HepG2 (cell line): ENCODE data around the gene KANSL1L. TPM values are rescaled to one million over a fixed set of nuclear protein-coding genes. Genes with fewer than 3 reads are reported as not detected.

Experiments used
- GMEB1 ChIP-seq: sonication (generic); formaldehyde crosslinking; IDR thresholded peaks from 2 replicates; pipeline ENCODE4 v1.5.1; 2020; ENCODE audit warnings: missing genetic modification reagents, mild to moderate bottlenecking, borderline replicate concordance
- HES4 ChIP-seq: sonication (generic); formaldehyde crosslinking; IDR thresholded peaks from 2 replicates; pipeline ENCODE4 v1.9.0; 2021; ENCODE audit warnings: mild to moderate bottlenecking, missing genetic modification reagents, borderline replicate concordance
- JARID2 ChIP-seq: sonication (generic); formaldehyde crosslinking; IDR thresholded peaks from 2 replicates; pipeline ENCODE4 v1.8.1; 2023; ENCODE audit warnings: missing genetic modification reagents, inconsistent platforms; ENCODE audit not compliant: insufficient replicate concordance
- KDM5B ChIP-seq: sonication (generic); formaldehyde crosslinking; IDR thresholded peaks from 2 replicates; pipeline ENCODE4 v1.4.0; 2020; ENCODE audit warnings: missing genetic modification reagents, mild to moderate bottlenecking, borderline replicate concordance
- MYNN ChIP-seq: sonication (generic); formaldehyde crosslinking; IDR thresholded peaks from 2 replicates; pipeline ENCODE4 v1.4.0; 2020; ENCODE audit warnings: mild to moderate bottlenecking, low read depth, missing genetic modification reagents
- NBN ChIP-seq: fragments of 450-650 bp; conservative IDR thresholded peaks from 2 replicates; pipeline ENCODE4 v1.6.1; 2017
- NCOA1 ChIP-seq: sonication (generic); formaldehyde crosslinking; IDR thresholded peaks from 2 replicates; pipeline ENCODE4 v1.9.0; 2021; ENCODE audit warnings: missing genetic modification reagents
- PHB2 ChIP-seq: fragments of 450-650 bp; IDR thresholded peaks from 2 replicates; pipeline ENCODE4 v1.6.1; 2018; ENCODE audit not compliant: partially characterized antibody
- RCOR2 ChIP-seq: IDR thresholded peaks from 2 replicates; pipeline ENCODE4 v1.6.1; 2016; ENCODE audit warnings: missing biosample characterization, missing genetic modification reagents
- SIN3A ChIP-seq: IDR thresholded peaks from 2 replicates; pipeline ENCODE4 v1.6.1; 2011; ENCODE audit warnings: low read depth, mild to moderate bottlenecking, control low read depth, low read length, borderline replicate concordance
- SRF ChIP-seq: IDR thresholded peaks from 2 replicates; pipeline ENCODE4 v1.6.1; 2011; ENCODE audit warnings: mild to moderate bottlenecking, low read depth, low read length, moderate library complexity
- ZBED4 ChIP-seq: sonication (generic); formaldehyde crosslinking; IDR thresholded peaks from 2 replicates; pipeline ENCODE4 v1.4.0; 2020; ENCODE audit warnings: missing genetic modification reagents, borderline replicate concordance
- ZKSCAN5 ChIP-seq: sonication (generic); formaldehyde crosslinking; IDR thresholded peaks from 2 replicates; pipeline ENCODE4 v1.5.1; 2020; ENCODE audit warnings: mild to moderate bottlenecking, missing genetic modification reagents
- ZMYM2 ChIP-seq: sonication (generic); formaldehyde crosslinking; IDR thresholded peaks from 2 replicates; pipeline ENCODE4 v1.8.0; 2022; ENCODE audit warnings: mild to moderate bottlenecking, missing genetic modification reagents
- ZNF335 ChIP-seq: sonication (generic); formaldehyde crosslinking; IDR thresholded peaks from 2 replicates; pipeline ENCODE4 v1.4.0; 2020; ENCODE audit warnings: missing genetic modification reagents
- ZNF800 ChIP-seq: sonication (generic); formaldehyde crosslinking; IDR thresholded peaks from 2 replicates; pipeline ENCODE4 v1.4.0; 2020; ENCODE audit warnings: missing genetic modification reagents
- polyA plus RNA-seq, 8 experiments: library from polyadenylated mRNA; depleted of rRNA in 3 of 8; stranded (reverse) in 7 of 8; unstranded in 1 of 8; fragments of >200 nt; fragmentation: Illumina TruSeq in 4 of 8; extraction: Trizol in 4 of 8; gene quantifications; 2 replicates each; pipeline versions ENCODE4 v1.2.1 to v1.2.3, GENCODE V29; 2011 to 2016; ENCODE audit warnings: low read depth in 4 of 8, missing spikeins in 1 of 8, mixed read lengths in 1 of 8; ENCODE audit not compliant: insufficient read depth in 1 of 8
- total RNA-seq, 5 experiments: library from RNA; depleted of rRNA; stranded (reverse); fragments of >200 nt; fragmentation: Illumina TruSeq; extraction: Trizol; gene quantifications; 2 replicates each; pipeline ENCODE4 v1.2.3, GENCODE V29; 2016; ENCODE audit warnings: low read depth in 1 of 5

KANSL1L gene
- total and polyA plus RNA-seq, 2 of the 13 experiments (the other 11 are each of a cell fraction or from before 2014, with no cell fraction given) = 5.4 to 10.3 TPM

DNA sequence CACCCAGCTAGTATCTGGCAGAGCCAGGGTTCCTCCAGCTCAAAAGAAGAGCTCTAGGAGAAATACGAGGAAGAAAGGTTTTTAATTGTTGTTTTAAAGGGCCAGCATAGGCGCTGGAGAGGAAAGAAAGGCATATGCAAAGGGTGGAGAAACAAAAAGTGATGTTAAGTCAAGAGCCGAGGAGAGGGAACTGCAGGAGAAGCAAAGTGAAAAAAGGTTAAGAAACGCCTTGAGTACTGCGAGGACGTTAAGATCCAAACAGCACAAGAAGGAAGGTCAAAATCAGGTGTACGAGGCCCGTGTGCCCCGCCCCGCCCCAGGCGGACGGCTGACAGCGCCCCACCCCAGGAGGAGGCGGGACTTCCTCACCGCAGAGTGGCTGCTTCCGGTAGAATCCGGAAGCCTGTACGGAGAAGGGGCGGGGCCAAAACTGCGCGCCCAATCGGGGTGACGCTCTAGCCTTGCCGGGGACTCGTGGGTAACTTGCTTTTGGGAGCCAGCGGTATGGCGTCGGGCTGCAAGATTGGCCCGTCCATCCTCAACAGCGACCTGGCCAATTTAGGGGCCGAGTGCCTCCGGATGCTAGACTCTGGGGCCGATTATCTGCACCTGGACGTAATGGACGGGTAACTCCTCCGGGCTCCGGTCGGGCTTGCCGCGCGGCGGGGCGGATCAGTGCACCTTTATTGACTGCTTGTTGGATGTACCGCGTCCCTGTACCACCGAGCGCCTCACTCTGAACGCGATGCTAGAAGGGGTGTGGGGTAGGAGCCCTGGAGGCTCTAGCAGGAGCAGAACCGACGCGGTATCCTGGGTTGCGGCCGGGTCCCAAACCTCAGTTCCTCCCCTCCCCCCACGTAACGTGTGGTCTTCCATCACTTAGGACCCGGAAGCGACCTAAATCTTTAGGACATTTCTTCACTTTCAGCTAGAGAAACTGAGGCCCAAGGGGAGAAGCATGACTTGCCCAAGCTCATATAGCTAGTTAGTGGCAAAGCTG lies 168.8 kb downstream of the KANSL1L start, which contains the start of gene RPE (continued):
- TF ChIP-seq ZBED4 (CRISPR knock-in tag) (peak; percentile 45; the same call in 1 of the 2 replicates), RCOR2 (CRISPR knock-in tag) (no peak), SIN3A (peak; percentile 9; the same call in 1 of the 2 replicates), ZKSCAN5 (CRISPR knock-in tag) (no peak), ZNF335 (CRISPR knock-in tag) (0 out of 2 replicates have a peak, but pooled peaks have one; percentile 52), HES4 (CRISPR knock-in tag) (peak; percentile 54; the same call in 1 of the 2 replicates), MYNN (no peak), GMEB1 (CRISPR knock-in tag) (peak; percentile 86), SRF (peak; percentile 23; the same call in 1 of the 2 replicates), PHB2 (no peak), ZNF800 (CRISPR knock-in tag) (peak; percentile 73; the same call in 1 of the 2 replicates), NBN (no peak), ZMYM2 (0 out of 2 replicates have a peak, but pooled peaks have one; percentile 24), NCOA1 (no peak), KDM5B (peak; percentile 90), JARID2 (CRISPR knock-in tag) (no peak)
